H1 (cell line): ENCODE measurements around the gene SHANK1. TPM values are rescaled to one million over a fixed set of nuclear protein-coding genes. Genes with fewer than 3 reads are reported as not detected.
"Not testable (repeated sequence)": the region's sequence is repeated elsewhere in the genome, so short reads cannot be mapped to it uniquely, and the experiment has no call there.

Experiments
- CTCF ChIA-PET: fragments of 300-600 bp; sonication (Branson Sonifier 250); formaldehyde crosslinking; loops from one replicate; lab custom pipeline; 2021; ENCODE audit not compliant: partially characterized antibody; lab: Charles Lee
- POLR2A ChIA-PET: fragments of 300-600 bp; sonication (Branson Sonifier 250); formaldehyde crosslinking; loops from one replicate; lab custom pipeline; 2021; ENCODE audit warnings: inconsistent platforms; ENCODE audit not compliant: partially characterized antibody; lab: Charles Lee
- DNase-seq, 2 experiments: peaks; one replicate each; pipeline versions ENCODE4 v3.0.0 to v3.0.0-alpha.2; 2010 to 2022; ENCODE audit warnings: low spot score in 2 of 2, low read depth in 1 of 2, mixed read lengths in 1 of 2
- FAIRE-seq: peaks from 2 replicates; lab custom pipeline; 2011; peaks lifted over from hg19 to GRCh38; lab: Jason Lieb, UNC
- H2AFZ ChIP-seq: 2 replicates; pipeline ENCODE4 v1.8.1; 2012; ENCODE audit warnings: low read length, inconsistent platforms
- H2AK5ac ChIP-seq: 2 replicates; pipeline ENCODE4 v1.6.1; 2013; ENCODE audit warnings: low read depth, low read length
- H2BK120ac ChIP-seq: replicated peaks from 2 replicates; pipeline ENCODE3; 2013; ENCODE audit warnings: low read depth, low read length, inconsistent platforms
- H2BK12ac ChIP-seq: 2 replicates; pipeline ENCODE4 v1.6.1; 2013; ENCODE audit warnings: low read depth, low read length
- H2BK15ac ChIP-seq: 2 replicates; pipeline ENCODE4 v1.6.1; 2013; ENCODE audit warnings: low read length
- H2BK20ac ChIP-seq: 2 replicates; pipeline ENCODE4 v1.6.1; 2013; ENCODE audit warnings: low read length
- H2BK5ac ChIP-seq: 2 replicates; pipeline ENCODE4 v1.6.1; 2013; ENCODE audit warnings: low read depth, low read length
- H3K14ac ChIP-seq: 2 replicates; pipeline ENCODE4 v1.6.1; 2013; ENCODE audit warnings: inconsistent platforms; ENCODE audit not compliant: insufficient read length
- H3K18ac ChIP-seq: 2 replicates; pipeline ENCODE4 v1.6.1; 2013; ENCODE audit warnings: low read length; ENCODE audit errors: extremely low read depth
- H3K23ac ChIP-seq: 2 replicates; pipeline ENCODE4 v1.6.1; 2013; ENCODE audit warnings: inconsistent platforms; ENCODE audit not compliant: insufficient read length
- H3K23me2 ChIP-seq: 2 replicates; pipeline ENCODE4 v1.6.1; 2013; ENCODE audit warnings: low read depth, low read length
- H3K27ac ChIP-seq: 2 replicates; pipeline ENCODE4 v1.6.1; 2011; ENCODE audit warnings: low read depth, low read length, inconsistent platforms
- H3K27me3 ChIP-seq, 4 experiments: replicated peaks in 1 of 4; 1 replicate in 1 of 4; 2 replicates in 3 of 4; pipeline versions ENCODE4 v1.6.1 to v1.8.1; 2011 to 2013; ENCODE audit warnings: low read length in 3 of 4, mild to moderate bottlenecking in 3 of 4, inconsistent platforms in 2 of 4, mixed read lengths in 2 of 4, moderate library complexity in 1 of 4; ENCODE audit not compliant: control insufficient read depth in 3 of 4, insufficient read depth in 3 of 4; ENCODE audit errors: extremely low read depth in 1 of 4
- H3K36me3 ChIP-seq, 4 experiments: 2 replicates each; pipeline versions ENCODE4 v1.6.1 to v1.8.1; 2011 to 2013; ENCODE audit warnings: mild to moderate bottlenecking in 4 of 4, low read length in 3 of 4, moderate library complexity in 2 of 4, control low read depth in 1 of 4, inconsistent platforms in 1 of 4; ENCODE audit not compliant: insufficient read depth in 4 of 4, control insufficient read depth in 2 of 4
- H3K4ac ChIP-seq: replicated peaks from 2 replicates; pipeline ENCODE3; 2013; ENCODE audit warnings: low read length, low read depth, mixed read lengths, inconsistent platforms; ENCODE audit not compliant: insufficient read length
- H3K4me1 ChIP-seq, 4 experiments: replicated peaks in 1 of 4; 1 replicate in 1 of 4; 2 replicates in 3 of 4; pipeline versions ENCODE4 v1.6.1 to v1.8.1; 2011 to 2013; ENCODE audit warnings: low read length in 3 of 4, inconsistent platforms in 2 of 4, mixed read lengths in 1 of 4; ENCODE audit not compliant: insufficient read depth in 4 of 4, control insufficient read depth in 3 of 4
- H3K4me2 ChIP-seq, 2 experiments: 2 replicates each; pipeline versions ENCODE4 v1.6.1 to v1.8.1; 2011 to 2013; ENCODE audit warnings: low read depth in 2 of 2, low read length in 2 of 2, control low read depth in 1 of 2, inconsistent platforms in 1 of 2, mild to moderate bottlenecking in 1 of 2; ENCODE audit not compliant: insufficient read depth in 1 of 2
- H3K4me3 ChIP-seq, 4 experiments: fragments of 200-600, 300-600 bp in 1 of 4; sonication (generic), shearing (Covaris generic), sonication (Bioruptor Twin) in 1 of 4; 2 replicates each; pipeline versions ENCODE4 v1.5.1 to v1.8.1; 2011 to 2016; ENCODE audit warnings: low read length in 4 of 4, low read depth in 3 of 4, control low read depth in 2 of 4, inconsistent platforms in 2 of 4, mild to moderate bottlenecking in 2 of 4, mixed read lengths in 1 of 4, moderate library complexity in 1 of 4; ENCODE audit not compliant: insufficient read depth in 2 of 4; ENCODE audit errors: extremely low read depth in 1 of 4
- H3K56ac ChIP-seq: replicated peaks from 2 replicates; pipeline ENCODE3; 2013; ENCODE audit warnings: low read depth, mild to moderate bottlenecking, mixed read lengths, low read length, inconsistent platforms; ENCODE audit not compliant: insufficient read length
- H3K79me1 ChIP-seq: 2 replicates; pipeline ENCODE4 v1.6.1; 2013; ENCODE audit warnings: low read depth, low read length, control low read depth
- H3K79me2 ChIP-seq, 2 experiments: 2 replicates each; pipeline versions ENCODE4 v1.6.1 to v1.8.1; 2012 to 2013; ENCODE audit warnings: low read length in 2 of 2, mild to moderate bottlenecking in 2 of 2, inconsistent platforms in 1 of 2; ENCODE audit not compliant: insufficient read depth in 2 of 2, control insufficient read depth in 1 of 2
- H3K9ac ChIP-seq, 4 experiments: replicated peaks in 1 of 4; 1 replicate in 1 of 4; 2 replicates in 3 of 4; pipeline versions ENCODE4 v1.6.1 to v1.8.1; 2011 to 2013; ENCODE audit warnings: low read depth in 3 of 4, low read length in 3 of 4, control low read depth in 2 of 4, mild to moderate bottlenecking in 2 of 4, moderate library complexity in 2 of 4, inconsistent platforms in 1 of 4; ENCODE audit errors: extremely low read depth in 1 of 4
- H3K9me3 ChIP-seq, 2 experiments: 2 replicates each; pipeline versions ENCODE4 v1.6.1 to v1.8.1; 2012 to 2013; ENCODE audit warnings: mild to moderate bottlenecking in 2 of 2, moderate library complexity in 2 of 2, control low read depth in 1 of 2, inconsistent platforms in 1 of 2, low read depth in 1 of 2, low read length in 1 of 2, mixed read lengths in 1 of 2; ENCODE audit not compliant: insufficient read depth in 2 of 2
- H4K20me1 ChIP-seq, 2 experiments: replicated peaks in 1 of 2; 2 replicates each; pipeline versions ENCODE3 to v1.8.1; 2011 to 2013; ENCODE audit warnings: inconsistent platforms in 2 of 2, low read length in 2 of 2, mild to moderate bottlenecking in 1 of 2; ENCODE audit not compliant: insufficient read depth in 2 of 2, control insufficient read depth in 1 of 2
- H4K5ac ChIP-seq: 2 replicates; pipeline ENCODE4 v1.6.1; 2013; ENCODE audit warnings: low read length, low read depth, mixed read lengths, inconsistent platforms; ENCODE audit not compliant: insufficient read length
- H4K8ac ChIP-seq: 2 replicates; pipeline ENCODE4 v1.8.0; 2013; ENCODE audit warnings: mild to moderate bottlenecking, moderate library complexity, low read length, inconsistent platforms; ENCODE audit not compliant: insufficient read depth; ENCODE audit errors: extremely low read depth
- H4K91ac ChIP-seq: replicated peaks from 2 replicates; pipeline ENCODE3; 2013; ENCODE audit warnings: low read length, mixed read lengths, inconsistent platforms; ENCODE audit not compliant: insufficient read length
- WGBS, 2 experiments: shearing (Covaris generic) in 1 of 2; methylation state at CpG; one replicate each; pipeline versions ENCODE4 v1.1.6 to v1.1.7; 2013 to 2015; ENCODE audit warnings: low lambda C conversion rate in 2 of 2, mixed read lengths in 2 of 2, inconsistent platforms in 1 of 2, low coverage in 1 of 2, missing lambda C conversion rate in 1 of 2; ENCODE audit not compliant: insufficient replicate concordance in 2 of 2, insufficient coverage in 1 of 2, insufficient read length in 1 of 2; ENCODE audit errors: extremely low coverage in 1 of 2, missing lambda C conversion rate in 1 of 2; 5-methylcytosine and 5-hydroxymethylcytosine counted together
- polyA plus RNA-seq, 7 experiments: library from polyadenylated mRNA; depleted of rRNA in 3 of 7; stranded (reverse) in 5 of 7; unstranded in 2 of 7; fragments of >200 nt in 5 of 7; fragments of 200-250 nt in 2 of 7; gene quantifications; 1 replicate in 5 of 7; 2 replicates in 1 of 7; 4 replicates in 1 of 7; pipeline versions ENCODE4 v1.2.1 to v1.2.3, GENCODE V29; 2011 to 2013; ENCODE audit warnings: missing spikeins in 2 of 7, mixed read lengths in 2 of 7
- total RNA-seq: library from RNA; stranded (reverse); fragmentation: NEBNext Ultra II Directional; extraction: Animal tissue kit (Norgen Biotek cat#: 25700); gene quantifications from 2 replicates; pipeline ENCODE4 v1.2.1, GENCODE V29; 2021

SHANK1 gene
- total and polyA plus RNA-seq, 2 of the 8 experiments (the other 6 are each of a cell fraction or from before 2014, with no cell fraction given) = 1.1 to 3.7 TPM

DNA sequence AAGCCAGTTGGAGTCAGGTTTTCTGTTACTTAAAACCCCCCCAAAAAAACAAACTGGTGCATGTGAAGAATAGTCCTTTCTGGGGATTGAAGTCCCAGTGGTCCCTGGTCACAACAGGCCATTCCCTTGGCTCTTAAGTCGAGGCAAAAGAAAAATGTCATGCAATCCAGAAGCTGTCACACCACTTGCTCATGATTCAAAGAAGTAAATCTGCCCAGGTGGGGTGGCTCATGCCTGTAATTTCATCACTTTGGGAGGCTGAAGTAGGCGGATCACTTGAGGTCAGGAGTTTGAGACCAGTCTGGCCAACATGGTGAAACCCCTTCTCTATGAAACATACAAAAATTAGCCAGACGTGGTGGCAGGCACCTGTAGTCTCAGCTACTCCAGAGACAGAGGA is 41.9 kb upstream of the SHANK1 start:
- not testable (repeated sequence) for H4K5ac ChIP-seq, H2BK15ac ChIP-seq, H4K8ac ChIP-seq, H3K4me1 ChIP-seq, H3K9me3 ChIP-seq, H3K23me2 ChIP-seq, H2BK12ac ChIP-seq, H3K23ac ChIP-seq, H4K91ac ChIP-seq, FAIRE-seq, H3K27me3 ChIP-seq, H2BK120ac ChIP-seq, H3K36me3 ChIP-seq, H3K79me1 ChIP-seq, H2AFZ ChIP-seq, H3K18ac ChIP-seq, H3K14ac ChIP-seq, H3K56ac ChIP-seq, H2AK5ac ChIP-seq, H3K79me2 ChIP-seq, DNase-seq, H3K4me2 ChIP-seq, H2BK5ac ChIP-seq, H4K20me1 ChIP-seq, H3K4me3 ChIP-seq, H3K27ac ChIP-seq, H3K9ac ChIP-seq, H2BK20ac ChIP-seq, H3K4ac ChIP-seq
- ChIA-PET CTCF (interaction anchor here (1.1 kb wide), 1 partner anchor 10 kb away, joined by 3 read pairs; no protein-coding TSS in a partner anchor), POLR2A (interaction anchor here (0.6 to 1.2 kb wide), 2 partner anchors 43 to 793 kb away, joined by 3 to 6 read pairs; no protein-coding TSS in a partner anchor)
- 64% methylated on average over 3 of the region's 3 CpGs; no CpG with 5 or more reads in 1 of the 2 experiments for WGBS, 2 experiments
